ENCODE results near the gene CELA2B.
"Not testable (repeated sequence)": the region's sequence is repeated elsewhere in the genome, so short reads cannot be mapped to it uniquely, and the experiment has no call there.

The CELA2B gene

GRCh38 chr1:15468145-15468544 is 7.8 kb upstream of the CELA2B start:
- Histone ChIP-seq H3K9ac (ENCODE audit: low read depth, low read length) (no peak overlapping the region), H3K9me3 (ENCODE audit: control insufficient read depth, insufficient read depth, low read length) (no peaks in the 10 kb centered on the region), H3K4me1 (ENCODE audit: insufficient read depth, low read length) (no peaks in the 10 kb centered on the region), H3K36me3 (ENCODE audit: insufficient read depth, low read length) (no peaks in the 10 kb centered on the region)

GRCh38 chr1:15469361-15469760 is 6.5 kb upstream of the CELA2B start:
- H3K36me3 ChIP-seq (ENCODE audit: insufficient read depth, low read length), result no peaks in the 10 kb centered on the region
- no peaks in the 10 kb centered on the region for H3K9me3 ChIP-seq (ENCODE audit: control insufficient read depth, insufficient read depth, low read length)
- no peak overlapping the region for H3K9ac ChIP-seq (ENCODE audit: low read depth, low read length)
- no peaks in the 10 kb centered on the region for H3K4me1 ChIP-seq (ENCODE audit: insufficient read depth, low read length)

GRCh38 chr1:15469821-15470448 is 6.0 kb upstream of the CELA2B start:
- not testable (repeated sequence) for H3K9ac ChIP-seq (ENCODE audit: low read depth, low read length); H3K9me3 ChIP-seq (ENCODE audit: control insufficient read depth, insufficient read depth, low read length); H3K4me1 ChIP-seq (ENCODE audit: insufficient read depth, low read length); H3K36me3 ChIP-seq (ENCODE audit: insufficient read depth, low read length)

GRCh38 chr1:15471067-15471466 is 4.8 kb upstream of the CELA2B start:
- H3K36me3 ChIP-seq (ENCODE audit: insufficient read depth, low read length); H3K9ac ChIP-seq (ENCODE audit: low read depth, low read length); H3K9me3 ChIP-seq (ENCODE audit: control insufficient read depth, insufficient read depth, low read length); H3K4me1 ChIP-seq (ENCODE audit: insufficient read depth, low read length): not testable (repeated sequence)

GRCh38 chr1:15471723-15472122 is 4.2 kb upstream of the CELA2B start:
- not testable (repeated sequence) for H3K9me3 ChIP-seq (ENCODE audit: control insufficient read depth, insufficient read depth, low read length); H3K9ac ChIP-seq (ENCODE audit: low read depth, low read length); H3K36me3 ChIP-seq (ENCODE audit: insufficient read depth, low read length); H3K4me1 ChIP-seq (ENCODE audit: insufficient read depth, low read length)

- H3K4me1 ChIP-seq (ENCODE audit: insufficient read depth, low read length), result no peaks in the 10 kb centered on the region
- no peaks in the 10 kb centered on the region for H3K9me3 ChIP-seq (ENCODE audit: control insufficient read depth, insufficient read depth, low read length)
- no peak overlapping the region for H3K9ac ChIP-seq (ENCODE audit: low read depth, low read length)
- no peaks in the 10 kb centered on the region for H3K36me3 ChIP-seq (ENCODE audit: insufficient read depth, low read length)
These were observed 3.3 kb upstream of the CELA2B start for GRCh38 chr1:15472587-15472986.

- H3K36me3 ChIP-seq (ENCODE audit: insufficient read depth, low read length), result no peaks in the 10 kb centered on the region
- no peaks in the 10 kb centered on the region for H3K9me3 ChIP-seq (ENCODE audit: control insufficient read depth, insufficient read depth, low read length)
- H3K4me1 ChIP-seq (ENCODE audit: insufficient read depth, low read length), result no peaks in the 10 kb centered on the region
- H3K9ac ChIP-seq (ENCODE audit: low read depth, low read length), result no peak overlapping the region
These were observed 1.0 kb downstream of the CELA2B start for GRCh38 chr1:15476927-15477326.

- Histone ChIP-seq H3K9me3 (ENCODE audit: control insufficient read depth, insufficient read depth, low read length) (no peaks in the 10 kb centered on the region), H3K4me1 (ENCODE audit: insufficient read depth, low read length) (no peaks in the 10 kb centered on the region), H3K9ac (ENCODE audit: low read depth, low read length) (no peak overlapping the region), H3K36me3 (ENCODE audit: insufficient read depth, low read length) (no peaks in the 10 kb centered on the region)
These were observed 1.8 kb downstream of the CELA2B start for GRCh38 chr1:15477646-15478212.

GRCh38 chr1:15479654-15480347 is 3.9 kb downstream of the CELA2B start:
- Histone ChIP-seq H3K4me1 (ENCODE audit: insufficient read depth, low read length) (no peaks in the 10 kb centered on the region), H3K9me3 (ENCODE audit: control insufficient read depth, insufficient read depth, low read length) (no peaks in the 10 kb centered on the region), H3K9ac (ENCODE audit: low read depth, low read length) (no peak overlapping the region), H3K36me3 (ENCODE audit: insufficient read depth, low read length) (no peaks in the 10 kb centered on the region)

- not testable (repeated sequence) for H3K4me1 ChIP-seq (ENCODE audit: insufficient read depth, low read length); H3K9ac ChIP-seq (ENCODE audit: low read depth, low read length); H3K36me3 ChIP-seq (ENCODE audit: insufficient read depth, low read length); H3K9me3 ChIP-seq (ENCODE audit: control insufficient read depth, insufficient read depth, low read length)
These were observed 6.6 kb downstream of the CELA2B start for GRCh38 chr1:15482455-15482854.

- H3K9ac ChIP-seq (ENCODE audit: low read depth, low read length); H3K9me3 ChIP-seq (ENCODE audit: control insufficient read depth, insufficient read depth, low read length); H3K36me3 ChIP-seq (ENCODE audit: insufficient read depth, low read length); H3K4me1 ChIP-seq (ENCODE audit: insufficient read depth, low read length): not testable (repeated sequence)
These were observed 7.2 kb downstream of the CELA2B start for GRCh38 chr1:15482983-15483543.

- Histone ChIP-seq H3K9ac (ENCODE audit: low read depth, low read length) (no peak overlapping the region), H3K9me3 (ENCODE audit: control insufficient read depth, insufficient read depth, low read length) (no peaks in the 10 kb centered on the region), H3K4me1 (ENCODE audit: insufficient read depth, low read length) (no peaks in the 10 kb centered on the region)
These were observed 8.1 kb downstream of the CELA2B start for GRCh38 chr1:15483971-15484370.

GRCh38 chr1:15484443-15484842 is 8.5 kb downstream of the CELA2B start:
- not testable (repeated sequence) for H3K4me1 ChIP-seq (ENCODE audit: insufficient read depth, low read length); H3K36me3 ChIP-seq (ENCODE audit: insufficient read depth, low read length); H3K9me3 ChIP-seq (ENCODE audit: control insufficient read depth, insufficient read depth, low read length); H3K9ac ChIP-seq (ENCODE audit: low read depth, low read length)

More at GRCh38 chr1:15483971-15484370, 8.1 kb downstream of the CELA2B start:
- H3K36me3 ChIP-seq (ENCODE audit: insufficient read depth, low read length), result no peaks in the 10 kb centered on the region

- H3K9me3 ChIP-seq (ENCODE audit: control insufficient read depth, insufficient read depth, low read length), result no peaks in the 10 kb centered on the region; the same call in 1 of the 2 replicates
- no peaks in the 10 kb centered on the region for H3K4me1 ChIP-seq (ENCODE audit: insufficient read depth, low read length)
- no peaks in the 10 kb centered on the region for H3K36me3 ChIP-seq (ENCODE audit: insufficient read depth, low read length)
- no peak overlapping the region for H3K9ac ChIP-seq (ENCODE audit: low read depth, low read length)
These were observed 9.7 kb downstream of the CELA2B start for GRCh38 chr1:15485636-15486035.

All from ES-I3 (cell line).